Type B pancreatic cell (in vitro differentiated cells): ENCODE data around the gene PLPPR4. TPM values are rescaled to one million over a fixed set of nuclear protein-coding genes. Genes with fewer than 3 reads are reported as not detected.
"Not testable (repeated sequence)": the region's sequence is repeated elsewhere in the genome, so short reads cannot be mapped to it uniquely, and the experiment has no call there.

Source experiments
- DNase-seq: peaks from one replicate; pipeline ENCODE4 v3.0.0; 2021; ENCODE audit warnings: mixed read lengths; ENCODE audit not compliant: unreplicated experiment; ENCODE audit errors: extremely low spot score
- H3K27ac Mint-ChIP-seq: 2 replicates; pipeline ENCODE4 v1.8.0; 2021; ENCODE audit warnings: mild to moderate bottlenecking, mixed read lengths
- H3K27me3 Mint-ChIP-seq: 2 replicates; pipeline ENCODE4 v1.8.0; 2021; ENCODE audit warnings: mixed read lengths
- H3K36me3 Mint-ChIP-seq: 2 replicates; pipeline ENCODE4 v1.8.0; 2021; ENCODE audit warnings: mixed read lengths
- H3K4me1 Mint-ChIP-seq: one replicate; pipeline ENCODE4 v1.8.0; 2021; ENCODE audit warnings: mixed read lengths; ENCODE audit not compliant: unreplicated experiment
- H3K4me3 Mint-ChIP-seq: 2 replicates; pipeline ENCODE4 v1.8.0; 2021; ENCODE audit warnings: mild to moderate bottlenecking, mixed read lengths
- H3K9me3 Mint-ChIP-seq: 2 replicates; pipeline ENCODE4 v1.8.0; 2021; ENCODE audit warnings: mixed read lengths
- total RNA-seq: library from RNA; stranded (reverse); gene quantifications from 2 replicates; pipeline ENCODE4 v1.2.1, GENCODE V29; 2021; ENCODE audit warnings: low replicate concordance
- TF ChIP-seq, protein P1 (sequence below): fragments of 200-600 bp; sonication (generic); conservative IDR thresholded peaks from 2 replicates; pipeline ENCODE4 v1.5.0; 2021; ENCODE audit warnings: antibody characterized with exemption, mild to moderate bottlenecking

PLPPR4 gene
- total RNA-seq, 1 donor from 2014 or later, result 2.0 TPM

DNA sequence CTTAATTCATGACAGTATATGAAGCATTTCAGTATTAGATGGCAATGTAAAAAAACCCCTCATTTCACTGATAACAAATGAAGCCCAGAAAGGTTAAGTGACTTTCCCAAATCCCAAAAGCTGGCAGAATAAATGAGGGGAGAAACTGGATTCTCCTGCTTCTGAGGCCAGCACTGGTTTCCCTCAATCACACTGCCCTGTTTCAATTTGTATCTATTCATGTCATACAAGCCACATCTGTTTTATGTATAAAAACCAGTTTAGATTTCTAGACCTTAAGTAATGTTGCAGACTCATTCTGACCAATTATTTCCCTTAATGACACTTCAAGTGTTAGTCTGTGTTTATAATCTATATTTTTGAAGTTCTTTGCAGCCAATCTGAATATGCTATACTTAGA, 16.8 kb downstream of the PLPPR4 start:
- Mint-ChIP-seq H3K4me1 (no peaks in the 10 kb centered on the region), H3K9me3 (no peaks in the 10 kb centered on the region), H3K36me3 (no peaks in the 10 kb centered on the region), H3K27ac (no peak overlapping the region), H3K4me3 (no peak overlapping the region), H3K27me3 (no peaks in the 10 kb centered on the region)
- DNase-seq, result no peak
- TF ChIP-seq, protein P1, sequence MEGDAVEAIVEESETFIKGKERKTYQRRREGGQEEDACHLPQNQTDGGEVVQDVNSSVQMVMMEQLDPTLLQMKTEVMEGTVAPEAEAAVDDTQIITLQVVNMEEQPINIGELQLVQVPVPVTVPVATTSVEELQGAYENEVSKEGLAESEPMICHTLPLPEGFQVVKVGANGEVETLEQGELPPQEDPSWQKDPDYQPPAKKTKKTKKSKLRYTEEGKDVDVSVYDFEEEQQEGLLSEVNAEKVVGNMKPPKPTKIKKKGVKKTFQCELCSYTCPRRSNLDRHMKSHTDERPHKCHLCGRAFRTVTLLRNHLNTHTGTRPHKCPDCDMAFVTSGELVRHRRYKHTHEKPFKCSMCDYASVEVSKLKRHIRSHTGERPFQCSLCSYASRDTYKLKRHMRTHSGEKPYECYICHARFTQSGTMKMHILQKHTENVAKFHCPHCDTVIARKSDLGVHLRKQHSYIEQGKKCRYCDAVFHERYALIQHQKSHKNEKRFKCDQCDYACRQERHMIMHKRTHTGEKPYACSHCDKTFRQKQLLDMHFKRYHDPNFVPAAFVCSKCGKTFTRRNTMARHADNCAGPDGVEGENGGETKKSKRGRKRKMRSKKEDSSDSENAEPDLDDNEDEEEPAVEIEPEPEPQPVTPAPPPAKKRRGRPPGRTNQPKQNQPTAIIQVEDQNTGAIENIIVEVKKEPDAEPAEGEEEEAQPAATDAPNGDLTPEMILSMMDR, result no peak

DNA sequence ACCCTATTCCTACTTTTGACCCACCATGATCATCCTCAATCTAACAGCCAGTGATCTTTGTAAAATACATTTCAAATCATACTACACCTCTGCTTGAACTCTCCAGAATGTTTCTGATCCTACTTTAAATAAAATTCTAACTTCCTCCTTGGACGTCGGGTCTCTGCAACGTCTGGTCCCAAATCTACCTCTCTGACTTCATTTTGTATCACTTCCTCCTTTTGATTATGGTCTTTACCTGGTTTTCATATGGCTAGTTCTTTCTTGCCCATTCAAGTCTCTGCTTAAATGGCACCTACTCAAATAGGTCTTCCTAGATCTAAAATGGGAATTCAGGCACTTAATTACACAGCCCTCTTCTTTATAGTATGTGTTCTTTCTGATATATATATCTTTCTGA, 18.2 kb downstream of the PLPPR4 start:
- no peaks in the 10 kb centered on the region for H3K9me3 Mint-ChIP-seq
- no peak for DNase-seq
- H3K4me1 Mint-ChIP-seq, result no peaks in the 10 kb centered on the region
- no peak overlapping the region for H3K4me3 Mint-ChIP-seq
- no peak overlapping the region for H3K27ac Mint-ChIP-seq
- no peaks in the 10 kb centered on the region for H3K36me3 Mint-ChIP-seq
- no peaks in the 10 kb centered on the region for H3K27me3 Mint-ChIP-seq
- TF ChIP-seq, protein P1, result no peak

DNA sequence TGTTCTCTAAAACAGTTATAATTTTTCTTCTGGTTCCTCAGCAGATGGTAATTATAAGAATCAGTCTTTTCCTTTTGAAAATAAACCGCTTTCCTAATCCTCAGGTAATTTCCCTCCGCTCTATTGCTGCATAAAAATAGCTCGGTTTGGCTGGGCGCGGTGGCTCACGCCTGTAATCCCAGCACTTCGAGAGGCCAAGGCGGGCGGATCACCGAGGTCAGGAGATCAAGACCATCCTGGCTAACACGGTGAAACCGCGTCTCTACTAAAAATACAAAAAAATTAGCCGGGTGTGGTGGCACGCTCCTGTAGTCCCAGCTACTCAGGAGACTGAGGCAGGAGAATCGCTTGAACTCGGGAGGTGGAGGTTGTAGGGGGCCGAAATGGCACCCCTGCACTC, 19.2 kb downstream of the PLPPR4 start:
- H3K4me1 Mint-ChIP-seq, H3K27ac Mint-ChIP-seq, H3K9me3 Mint-ChIP-seq, H3K36me3 Mint-ChIP-seq, DNase-seq, H3K27me3 Mint-ChIP-seq, H3K4me3 Mint-ChIP-seq: not testable (repeated sequence)

DNA sequence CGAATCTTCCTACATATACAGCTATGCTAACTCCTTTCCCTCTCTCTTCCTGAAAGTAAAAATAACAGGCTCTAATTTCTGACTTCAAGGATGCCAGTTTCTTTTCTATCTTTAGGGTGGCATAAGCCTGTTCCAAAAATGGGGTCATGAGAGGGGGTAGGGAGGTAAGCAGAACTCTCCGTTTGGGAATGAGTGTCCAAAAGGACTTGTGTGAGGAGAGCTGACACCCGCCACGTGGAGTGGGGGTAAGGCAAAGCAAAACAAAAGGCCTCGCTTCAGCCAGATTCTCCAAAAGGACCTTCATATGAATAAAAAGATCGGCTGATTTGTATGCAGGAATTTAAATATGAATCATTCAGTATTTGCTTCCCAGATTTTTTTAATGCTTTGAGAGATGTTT, 28.6 kb downstream of the PLPPR4 start:
- H3K36me3 Mint-ChIP-seq, result no peaks in the 10 kb centered on the region
- H3K9me3 Mint-ChIP-seq, result peaks cover 4% of the 10 kb centered on the region
- TF ChIP-seq, protein P1, result no peak
- DNase-seq, result no peak
- H3K4me3 Mint-ChIP-seq, result no peak overlapping the region
- no peak overlapping the region for H3K27ac Mint-ChIP-seq
- no peaks in the 10 kb centered on the region for H3K4me1 Mint-ChIP-seq
- no peaks in the 10 kb centered on the region for H3K27me3 Mint-ChIP-seq

DNA sequence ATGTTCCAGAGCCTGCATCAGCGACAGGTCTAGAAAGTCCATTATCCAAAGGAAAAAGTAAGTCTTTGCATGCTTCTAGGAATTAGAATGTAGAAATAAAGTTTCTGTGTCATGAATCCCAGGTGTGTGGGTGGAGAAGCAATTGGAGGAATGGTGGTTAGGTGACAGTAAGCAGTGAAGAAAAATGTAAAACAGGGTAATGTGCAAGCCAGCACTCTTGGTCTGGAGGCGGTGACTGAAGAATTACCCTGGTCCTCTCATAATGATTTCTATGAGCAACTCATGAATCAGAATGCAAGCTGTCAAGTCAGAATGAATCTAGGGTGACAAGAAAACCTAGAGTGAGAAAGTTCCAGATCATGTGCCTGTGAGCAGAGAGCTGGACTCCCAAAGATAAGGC, 33.6 kb downstream of the PLPPR4 start:
- TF ChIP-seq, protein P1, result no peak
- no peaks in the 10 kb centered on the region for H3K36me3 Mint-ChIP-seq
- DNase-seq, result no peak
- H3K4me1 Mint-ChIP-seq, result no peaks in the 10 kb centered on the region
- no peaks in the 10 kb centered on the region for H3K27me3 Mint-ChIP-seq
- no peak overlapping the region for H3K4me3 Mint-ChIP-seq
- H3K27ac Mint-ChIP-seq, result no peak overlapping the region
- no peaks in the 10 kb centered on the region for H3K9me3 Mint-ChIP-seq

DNA sequence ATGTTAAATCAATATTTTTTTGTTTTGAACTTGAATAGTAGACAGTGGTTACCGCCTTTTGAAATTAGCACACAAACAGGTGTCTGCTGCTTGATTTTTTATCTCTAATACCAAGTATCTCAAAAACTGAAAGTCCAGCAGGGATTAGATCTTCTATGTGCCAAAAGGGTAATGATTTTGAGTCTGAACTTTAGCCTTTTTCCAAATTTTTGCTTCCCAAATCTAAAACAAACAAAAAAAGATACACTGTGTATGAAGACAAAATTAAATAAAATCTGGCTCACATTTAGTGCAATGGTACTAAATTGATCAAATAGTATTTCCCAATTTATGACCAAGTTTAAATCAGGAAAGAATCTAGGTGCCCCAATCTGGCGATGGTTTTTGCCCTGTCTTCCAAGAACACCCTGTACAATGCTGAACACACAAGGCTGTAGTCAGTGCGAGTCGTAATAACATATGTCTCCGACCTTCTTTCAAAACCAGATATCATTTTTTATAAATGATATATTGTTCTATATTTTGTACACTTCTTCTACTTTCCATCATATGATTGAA, 40.5 kb downstream of the PLPPR4 start:
- DNase-seq, result no peak
- Mint-ChIP-seq H3K4me3 (no peak overlapping the region), H3K27ac (no peak overlapping the region)

More for the DNA sequence above, 40.5 kb downstream of the PLPPR4 start:
- TF ChIP-seq, protein P1, result no peak
- no peaks in the 10 kb centered on the region for H3K4me1 Mint-ChIP-seq
- no peaks in the 10 kb centered on the region for H3K27me3 Mint-ChIP-seq
- no peaks in the 10 kb centered on the region for H3K36me3 Mint-ChIP-seq
- no peaks in the 10 kb centered on the region for H3K9me3 Mint-ChIP-seq
